HG02852 (cell line): Measurements from ENCODE around the gene FBLN1.

Source experiments
- ATAC-seq: cut with Tn5 transposase; IDR thresholded peaks from one replicate; pipeline ENCODE4 v1.9.1; 2021; ENCODE audit warnings: mild to moderate bottlenecking, moderate library complexity; ENCODE audit not compliant: unreplicated experiment

Gene FBLN1

GRCh38 chr22:45631841-45632238 lies 129.2 kb downstream of the FBLN1 start:
- ATAC-seq = no peak

- no peak for ATAC-seq
Observed at GRCh38 chr22:45632791-45633515, 130.3 kb downstream of the FBLN1 start.

- ATAC-seq = no peak
Observed at GRCh38 chr22:45636683-45637082, 134.0 kb downstream of the FBLN1 start.

GRCh38 chr22:45638197-45638596 lies 135.5 kb downstream of the FBLN1 start:
- no peak for ATAC-seq

- no peak for ATAC-seq
Observed at GRCh38 chr22:45638834-45639746, 136.4 kb downstream of the FBLN1 start.

- ATAC-seq = no peak
Observed at GRCh38 chr22:45639747-45640102, 137.0 kb downstream of the FBLN1 start.

- ATAC-seq = no peak
Observed at GRCh38 chr22:45640291-45640940, 137.7 kb downstream of the FBLN1 start.

GRCh38 chr22:45640941-45641621 lies 138.4 kb downstream of the FBLN1 start:
- no peak for ATAC-seq

- no peak for ATAC-seq
Observed at GRCh38 chr22:45642986-45643385, 140.3 kb downstream of the FBLN1 start.

GRCh38 chr22:45644714-45645113 lies 142.0 kb downstream of the FBLN1 start:
- ATAC-seq = no peak

- no peak for ATAC-seq
Observed at GRCh38 chr22:45645150-45645525, 142.5 kb downstream of the FBLN1 start.

GRCh38 chr22:45645526-45646414 lies 143.1 kb downstream of the FBLN1 start:
- ATAC-seq = peak; percentile 69

- ATAC-seq = no peak
Observed at GRCh38 chr22:45647532-45648225, 145.0 kb downstream of the FBLN1 start.

GRCh38 chr22:45648301-45649117 lies 145.8 kb downstream of the FBLN1 start:
- ATAC-seq = no peak

GRCh38 chr22:45649809-45650208 lies 147.1 kb downstream of the FBLN1 start:
- no peak for ATAC-seq

GRCh38 chr22:45650721-45651120 lies 148.0 kb downstream of the FBLN1 start:
- no peak for ATAC-seq
